Measurements from ENCODE around the gene LRFN3. TPM values are rescaled to one million over a fixed set of nuclear protein-coding genes. Genes with fewer than 3 reads are reported as not detected.

LRFN3 gene
- total and polyA plus RNA-seq, 2 donors (not counting 1 experiment from before 2014, with no cell fraction given) = 0.79 to 1.6 TPM

- Mint-ChIP-seq H3K4me3 (peak overlapping the region; percentile 94), H3K27ac (peak overlapping the region; percentile 99), H3K9me3 (ENCODE audit: insufficient read depth) (no peaks in the 10 kb centered on the region), H3K4me1 (peaks cover 63% of the 10 kb centered on the region), H3K27me3 (no peaks in the 10 kb centered on the region)
- intact Hi-C loops (cut with micrococcal nuclease) = loop anchor here (10.0 kb wide), 1 partner anchor 186 kb away; the partner anchor contains the start of gene KMT2B
- POLR2A ChIA-PET = interaction anchor here (0.7 to 2.4 kb wide), 5 partner anchors 8 to 160 kb away, joined by 5 to 34 read pairs (median 10); partner anchors contain the start of genes PSENEN, TYROBP and U2AF1L4
- WGBS (ENCODE audit: insufficient coverage) = 88% methylated on average over 1 of the region's 2 CpGs
- Histone ChIP-seq H3K27me3 (replicated peaks in 1 of 4; ENCODE audit: control extremely low read depth in 1 of 4, control insufficient read depth in 3 of 4, insufficient read depth in 4 of 4, low read length in 3 of 4) (no peaks in the 10 kb centered on the region), H3K79me2 (ENCODE audit: control insufficient read depth, insufficient read depth, low read length) (peaks cover 33% of the 10 kb centered on the region), H3K36me3 (replicated peaks in 1 of 2; ENCODE audit: control extremely low read depth in 1 of 2, control insufficient read depth in 1 of 2, extremely low read depth in 1 of 2, insufficient read depth in 2 of 2, low read length in 1 of 2) (peaks cover 8 to 28% of the 10 kb centered on the region in 2 experiments), H3K27ac (ENCODE audit: low read length in 2 of 2) (peak overlapping the region; percentile 100), H3K9ac (ENCODE audit: low read length) (peak overlapping the region; percentile 100), H3K4me3 (ENCODE audit: control extremely low read depth in 1 of 5, extremely low read depth in 1 of 5, insufficient read depth in 1 of 5, low read depth in 2 of 5, low read length in 4 of 5) (peak overlapping the region; percentile 30 to 100 (median 91)), H3K4me2 (replicated peaks; ENCODE audit: low read depth, low read length, poor library complexity, severe bottlenecking) (peak overlapping the region; percentile 79), H3K4me1 (ENCODE audit: control insufficient read depth in 2 of 2, insufficient read depth in 2 of 2, low read length in 2 of 2) (peaks cover 58 to 74% of the 10 kb centered on the region in 2 donors), H3K9me3 (ENCODE audit: control extremely low read depth in 1 of 3, control insufficient read depth in 2 of 3, insufficient read depth in 1 of 3, low read length in 2 of 3) (peaks cover 0 to 3% (median 0%) of the 10 kb centered on the region in 3 donors), H4K20me1 (ENCODE audit: control insufficient read depth, insufficient read depth, low read length, poor library complexity, severe bottlenecking) (peaks cover 34% of the 10 kb centered on the region), H2AFZ (ENCODE audit: insufficient read depth, low read depth, low read length, poor library complexity, severe bottlenecking) (no peak overlapping the region)
- TF ChIP-seq CTCF (IDR thresholded peaks at IDR 0.05) (no peak), EZH2 (IDR thresholded peaks at IDR 0.05; ENCODE audit: borderline replicate concordance, insufficient read depth, low read depth, low read length, poor library complexity, severe bottlenecking) (no peak)
- ATAC-seq (ENCODE audit: low read depth) = no peak
- DNase-seq = no peak
- CTCF ChIA-PET = interaction anchor here (0.8 to 2.3 kb wide), 4 partner anchors 8 to 48 kb away, joined by 3 to 11 read pairs (median 7); no protein-coding TSS in a partner anchor
Measured at GRCh38 chr19:35901055-35901644, 35.0 kb upstream of the LRFN3 start.
